H1 (cell line): ENCODE measurements around the gene ZSCAN16. TPM values are rescaled to one million over a fixed set of nuclear protein-coding genes. Genes with fewer than 3 reads are reported as not detected.

Experiments
- CBX5 ChIP-seq: fragments of 300-800, 300-1000 bp; sonication (generic); IDR thresholded peaks from 2 replicates; pipeline ENCODE4 v1.7.1; 2016; ENCODE audit warnings: antibody characterized with exemption, low read length, low read depth
- FOSL1 ChIP-seq: IDR thresholded peaks from 2 replicates; pipeline ENCODE4 v1.6.1; 2011; ENCODE audit warnings: mild to moderate bottlenecking, low read depth, low read length, moderate library complexity; ENCODE audit not compliant: insufficient read depth
- SRF ChIP-seq: IDR thresholded peaks from 2 replicates; pipeline ENCODE4 v1.6.1; 2011; ENCODE audit warnings: mild to moderate bottlenecking, low read depth, low read length, moderate library complexity
- polyA plus RNA-seq, 7 experiments: library from polyadenylated mRNA; depleted of rRNA in 3 of 7; stranded (reverse) in 5 of 7; unstranded in 2 of 7; fragments of >200 nt in 5 of 7; fragments of 200-250 nt in 2 of 7; gene quantifications; 1 replicate in 5 of 7; 2 replicates in 1 of 7; 4 replicates in 1 of 7; pipeline versions ENCODE4 v1.2.1 to v1.2.3, GENCODE V29; 2011 to 2013; ENCODE audit warnings: missing spikeins in 2 of 7, mixed read lengths in 2 of 7
- total RNA-seq: library from RNA; stranded (reverse); fragmentation: NEBNext Ultra II Directional; extraction: Animal tissue kit (Norgen Biotek cat#: 25700); gene quantifications from 2 replicates; pipeline ENCODE4 v1.2.1, GENCODE V29; 2021

Gene ZSCAN16
- total and polyA plus RNA-seq, 2 of the 8 experiments (the other 6 are each of a cell fraction or from before 2014, with no cell fraction given): 3.6 to 9.4 TPM

- TF ChIP-seq SRF (no peak), FOSL1 (no peak), CBX5 (no peak)
Measured at GRCh38 chr6:28165563-28165962, 41.2 kb downstream of the ZSCAN16 start (continued).
